ENCODE measurements around the gene KCNJ13.

DNA sequence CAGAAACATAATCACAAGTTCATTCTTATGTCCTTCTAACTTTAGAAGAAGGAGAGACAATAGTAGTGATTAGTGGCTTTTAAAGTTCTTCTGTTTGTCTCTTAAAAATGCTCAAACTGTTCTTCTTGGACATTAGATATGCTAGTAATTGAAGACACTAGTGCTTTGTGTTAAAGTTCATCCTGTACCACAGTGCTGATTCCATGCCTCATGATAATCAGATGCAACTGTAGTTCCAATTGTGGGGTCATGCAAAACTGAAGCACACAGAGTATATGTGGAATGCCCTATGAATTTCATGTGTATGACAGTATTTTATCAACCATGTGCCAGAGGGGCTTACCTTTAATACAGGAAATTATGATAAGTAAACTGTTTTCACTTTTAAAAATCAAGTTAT is 11.4 kb upstream of the KCNJ13 start:
- TF ChIP-seq, protein P1, sequence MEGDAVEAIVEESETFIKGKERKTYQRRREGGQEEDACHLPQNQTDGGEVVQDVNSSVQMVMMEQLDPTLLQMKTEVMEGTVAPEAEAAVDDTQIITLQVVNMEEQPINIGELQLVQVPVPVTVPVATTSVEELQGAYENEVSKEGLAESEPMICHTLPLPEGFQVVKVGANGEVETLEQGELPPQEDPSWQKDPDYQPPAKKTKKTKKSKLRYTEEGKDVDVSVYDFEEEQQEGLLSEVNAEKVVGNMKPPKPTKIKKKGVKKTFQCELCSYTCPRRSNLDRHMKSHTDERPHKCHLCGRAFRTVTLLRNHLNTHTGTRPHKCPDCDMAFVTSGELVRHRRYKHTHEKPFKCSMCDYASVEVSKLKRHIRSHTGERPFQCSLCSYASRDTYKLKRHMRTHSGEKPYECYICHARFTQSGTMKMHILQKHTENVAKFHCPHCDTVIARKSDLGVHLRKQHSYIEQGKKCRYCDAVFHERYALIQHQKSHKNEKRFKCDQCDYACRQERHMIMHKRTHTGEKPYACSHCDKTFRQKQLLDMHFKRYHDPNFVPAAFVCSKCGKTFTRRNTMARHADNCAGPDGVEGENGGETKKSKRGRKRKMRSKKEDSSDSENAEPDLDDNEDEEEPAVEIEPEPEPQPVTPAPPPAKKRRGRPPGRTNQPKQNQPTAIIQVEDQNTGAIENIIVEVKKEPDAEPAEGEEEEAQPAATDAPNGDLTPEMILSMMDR (conservative IDR thresholded peaks at IDR 0.05) = no peak
- TF ChIP-seq EZH2 (IDR thresholded peaks at IDR 0.05; ENCODE audit: low read depth) = no peak
